MM.1S (cell line): ENCODE data around the gene RPS6KA2.

ENCODE experiments used
- EZH2 ChIP-seq: fragments of 300-600 bp; sonication (generic); optimal IDR thresholded peaks from 2 replicates; pipeline ENCODE3; 2017; ENCODE audit warnings: low read depth, mild to moderate bottlenecking, antibody characterized with exemption, low read length, mixed read lengths
- TF ChIP-seq, protein P1 (sequence below): fragments of 300-600 bp; sonication (generic); IDR thresholded peaks from 2 replicates; pipeline ENCODE4 v1.5.1; 2016; ENCODE audit warnings: antibody characterized with exemption, low read length, mixed read lengths

GRCh38 chr6:166538297-166539010, 88.6 kb downstream of the RPS6KA2 start:
- TF ChIP-seq, protein P1, sequence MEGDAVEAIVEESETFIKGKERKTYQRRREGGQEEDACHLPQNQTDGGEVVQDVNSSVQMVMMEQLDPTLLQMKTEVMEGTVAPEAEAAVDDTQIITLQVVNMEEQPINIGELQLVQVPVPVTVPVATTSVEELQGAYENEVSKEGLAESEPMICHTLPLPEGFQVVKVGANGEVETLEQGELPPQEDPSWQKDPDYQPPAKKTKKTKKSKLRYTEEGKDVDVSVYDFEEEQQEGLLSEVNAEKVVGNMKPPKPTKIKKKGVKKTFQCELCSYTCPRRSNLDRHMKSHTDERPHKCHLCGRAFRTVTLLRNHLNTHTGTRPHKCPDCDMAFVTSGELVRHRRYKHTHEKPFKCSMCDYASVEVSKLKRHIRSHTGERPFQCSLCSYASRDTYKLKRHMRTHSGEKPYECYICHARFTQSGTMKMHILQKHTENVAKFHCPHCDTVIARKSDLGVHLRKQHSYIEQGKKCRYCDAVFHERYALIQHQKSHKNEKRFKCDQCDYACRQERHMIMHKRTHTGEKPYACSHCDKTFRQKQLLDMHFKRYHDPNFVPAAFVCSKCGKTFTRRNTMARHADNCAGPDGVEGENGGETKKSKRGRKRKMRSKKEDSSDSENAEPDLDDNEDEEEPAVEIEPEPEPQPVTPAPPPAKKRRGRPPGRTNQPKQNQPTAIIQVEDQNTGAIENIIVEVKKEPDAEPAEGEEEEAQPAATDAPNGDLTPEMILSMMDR, result no peak
- TF ChIP-seq EZH2, result no peak
